ENCODE data around the gene RSPH3. TPM values are rescaled to one million over a fixed set of nuclear protein-coding genes. Genes with fewer than 3 reads are reported as not detected.

The RSPH3 gene
- total and polyA plus RNA-seq, 2 of the 13 experiments (the other 11 are each of a cell fraction or from before 2014, with no cell fraction given), result 1.3 to 3.5 TPM

DNA sequence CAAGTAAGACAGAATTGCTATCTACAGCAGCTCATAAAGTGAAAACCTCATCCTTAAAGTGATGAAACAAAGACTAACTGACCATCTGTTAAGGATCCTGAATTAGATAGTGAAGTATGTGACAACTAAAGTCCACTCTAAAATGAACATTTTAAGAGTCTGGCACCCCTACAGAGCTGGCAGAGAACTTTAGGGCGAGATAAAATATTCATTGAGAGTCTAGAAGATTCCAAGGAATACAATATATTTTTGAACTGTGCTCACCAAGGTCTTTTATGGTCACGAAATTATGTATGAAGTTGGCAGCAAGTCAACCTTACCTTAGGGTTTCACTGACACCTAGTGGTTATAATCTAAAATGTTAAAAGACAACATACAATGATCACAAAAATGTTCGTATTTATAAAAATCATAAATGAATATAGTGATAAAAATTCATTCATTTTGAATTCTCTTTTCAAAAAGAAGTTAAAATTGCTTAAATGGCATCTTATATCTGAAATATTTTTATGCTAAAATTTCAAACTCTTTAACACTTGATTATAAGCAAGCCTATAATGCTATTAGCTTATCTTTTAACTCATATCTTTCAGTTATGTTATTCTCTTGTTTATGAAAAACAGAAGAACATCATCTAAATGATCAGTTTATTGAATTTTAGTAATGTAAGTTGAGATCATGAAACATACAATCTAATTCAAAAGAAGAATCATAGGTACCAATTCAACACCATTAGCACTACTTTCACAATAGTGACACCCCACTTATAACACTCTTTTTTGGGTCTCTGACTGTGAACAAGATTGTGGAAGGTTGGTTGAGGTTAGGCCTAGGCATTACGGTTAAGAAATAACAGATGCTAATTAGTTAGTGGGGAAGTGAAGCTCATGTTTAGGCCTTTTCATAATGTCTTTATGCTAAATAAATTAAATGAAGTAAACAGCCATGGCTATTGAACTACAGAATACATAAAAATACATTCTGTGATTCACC is 27.5 kb downstream of the RSPH3 start (continued):
- TF ChIP-seq ZFP82 (CRISPR knock-in tag; IDR thresholded peaks at IDR 0.05; ENCODE audit: borderline replicate concordance) (no peak), CBX5 (CRISPR knock-in tag; IDR thresholded peaks at IDR 0.05; ENCODE audit: borderline replicate concordance) (no peak), HES4 (CRISPR knock-in tag; IDR thresholded peaks at IDR 0.05; ENCODE audit: borderline replicate concordance) (no peak), SMC3 (IDR thresholded peaks at IDR 0.05; ENCODE audit: low read length) (peak; percentile 84), RXRB (CRISPR knock-in tag; IDR thresholded peaks at IDR 0.05; ENCODE audit: borderline replicate concordance) (0 out of 2 replicates have a peak, but pooled peaks have one; percentile 31), NR2C2 (CRISPR knock-in tag; IDR thresholded peaks at IDR 0.05; ENCODE audit: borderline replicate concordance) (no peak), ZFX (CRISPR knock-in tag; IDR thresholded peaks at IDR 0.05; ENCODE audit: low read depth) (no peak), SRSF4 (IDR thresholded peaks at IDR 0.05; ENCODE audit: low read depth, low read length, poor library complexity, severe bottlenecking) (no peak), FOXA1 (IDR thresholded peaks at IDR 0.05) (no peak), FOXA1 (CRISPR knock-in tag; IDR thresholded peaks at IDR 0.05) (no peak), GZF1 (CRISPR knock-in tag; IDR thresholded peaks at IDR 0.05) (no peak), RBM39 (IDR thresholded peaks at IDR 0.05; ENCODE audit: low read depth, low read length, poor library complexity, severe bottlenecking) (no peak), DNMT3B (CRISPR knock-in tag; conservative IDR thresholded peaks at IDR 0.05) (no peak), RAD21 (CRISPR knock-in tag; IDR thresholded peaks at IDR 0.05) (peak; percentile 72)
- TF ChIP-seq, protein P1, sequence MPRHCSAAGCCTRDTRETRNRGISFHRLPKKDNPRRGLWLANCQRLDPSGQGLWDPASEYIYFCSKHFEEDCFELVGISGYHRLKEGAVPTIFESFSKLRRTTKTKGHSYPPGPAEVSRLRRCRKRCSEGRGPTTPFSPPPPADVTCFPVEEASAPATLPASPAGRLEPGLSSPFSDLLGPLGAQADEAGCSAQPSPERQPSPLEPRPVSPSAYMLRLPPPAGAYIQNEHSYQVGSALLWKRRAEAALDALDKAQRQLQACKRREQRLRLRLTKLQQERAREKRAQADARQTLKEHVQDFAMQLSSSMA (CRISPR knock-in tag; IDR thresholded peaks at IDR 0.05), result no peak
- TF ChIP-seq, protein P2, sequence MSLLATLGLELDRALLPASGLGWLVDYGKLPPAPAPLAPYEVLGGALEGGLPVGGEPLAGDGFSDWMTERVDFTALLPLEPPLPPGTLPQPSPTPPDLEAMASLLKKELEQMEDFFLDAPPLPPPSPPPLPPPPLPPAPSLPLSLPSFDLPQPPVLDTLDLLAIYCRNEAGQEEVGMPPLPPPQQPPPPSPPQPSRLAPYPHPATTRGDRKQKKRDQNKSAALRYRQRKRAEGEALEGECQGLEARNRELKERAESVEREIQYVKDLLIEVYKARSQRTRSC (CRISPR knock-in tag; IDR thresholded peaks at IDR 0.05; ENCODE audit: low read depth), result no peak
- TF ChIP-seq, protein P3, sequence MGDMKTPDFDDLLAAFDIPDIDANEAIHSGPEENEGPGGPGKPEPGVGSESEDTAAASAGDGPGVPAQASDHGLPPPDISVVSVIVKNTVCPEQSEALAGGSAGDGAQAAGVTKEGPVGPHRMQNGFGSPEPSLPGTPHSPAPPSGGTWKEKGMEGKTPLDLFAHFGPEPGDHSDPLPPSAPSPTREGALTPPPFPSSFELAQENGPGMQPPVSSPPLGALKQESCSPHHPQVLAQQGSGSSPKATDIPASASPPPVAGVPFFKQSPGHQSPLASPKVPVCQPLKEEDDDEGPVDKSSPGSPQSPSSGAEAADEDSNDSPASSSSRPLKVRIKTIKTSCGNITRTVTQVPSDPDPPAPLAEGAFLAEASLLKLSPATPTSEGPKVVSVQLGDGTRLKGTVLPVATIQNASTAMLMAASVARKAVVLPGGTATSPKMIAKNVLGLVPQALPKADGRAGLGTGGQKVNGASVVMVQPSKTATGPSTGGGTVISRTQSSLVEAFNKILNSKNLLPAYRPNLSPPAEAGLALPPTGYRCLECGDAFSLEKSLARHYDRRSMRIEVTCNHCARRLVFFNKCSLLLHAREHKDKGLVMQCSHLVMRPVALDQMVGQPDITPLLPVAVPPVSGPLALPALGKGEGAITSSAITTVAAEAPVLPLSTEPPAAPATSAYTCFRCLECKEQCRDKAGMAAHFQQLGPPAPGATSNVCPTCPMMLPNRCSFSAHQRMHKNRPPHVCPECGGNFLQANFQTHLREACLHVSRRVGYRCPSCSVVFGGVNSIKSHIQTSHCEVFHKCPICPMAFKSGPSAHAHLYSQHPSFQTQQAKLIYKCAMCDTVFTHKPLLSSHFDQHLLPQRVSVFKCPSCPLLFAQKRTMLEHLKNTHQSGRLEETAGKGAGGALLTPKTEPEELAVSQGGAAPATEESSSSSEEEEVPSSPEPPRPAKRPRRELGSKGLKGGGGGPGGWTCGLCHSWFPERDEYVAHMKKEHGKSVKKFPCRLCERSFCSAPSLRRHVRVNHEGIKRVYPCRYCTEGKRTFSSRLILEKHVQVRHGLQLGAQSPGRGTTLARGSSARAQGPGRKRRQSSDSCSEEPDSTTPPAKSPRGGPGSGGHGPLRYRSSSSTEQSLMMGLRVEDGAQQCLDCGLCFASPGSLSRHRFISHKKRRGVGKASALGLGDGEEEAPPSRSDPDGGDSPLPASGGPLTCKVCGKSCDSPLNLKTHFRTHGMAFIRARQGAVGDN (CRISPR knock-in tag; IDR thresholded peaks at IDR 0.05), result no peak
